Measurements from ENCODE around the gene GFOD2. TPM values are rescaled to one million over a fixed set of nuclear protein-coding genes. Genes with fewer than 3 reads are reported as not detected.

The GFOD2 gene
- total and polyA plus RNA-seq, 2 of the 13 experiments (the other 11 are each of a cell fraction or from before 2014, with no cell fraction given), result 11.1 to 17.2 TPM

- CTCF ChIA-PET (ENCODE audit: low intra/inter-chr PET ratio, low total read pairs), result interaction anchor here (3.0 to 4.2 kb wide), 2 partner anchors 119 to 145 kb away, joined by 20 to 118 read pairs; no protein-coding TSS in a partner anchor
- Histone ChIP-seq H4K20me1 (ENCODE audit: insufficient read depth, low read length) (no peaks in the 10 kb centered on the region), H3K4me1 (ENCODE audit: insufficient read depth, low read length) (peaks cover 38% of the 10 kb centered on the region), H3K36me3 (replicated peaks in 1 of 2; ENCODE audit: control insufficient read depth in 1 of 2, insufficient read depth in 2 of 2, low read length in 2 of 2) (peaks cover 0 to 3% of the 10 kb centered on the region in 2 experiments; a peak in 1 of 5 replicates), H3K79me2 (ENCODE audit: insufficient read depth, low read length) (no peaks in the 10 kb centered on the region), H3K9ac (ENCODE audit: insufficient read depth, low read depth, low read length) (peak overlapping the region; percentile 76), H3K4me2 (ENCODE audit: low read depth, low read length) (peak overlapping the region; percentile 98), H3K27me3 (ENCODE audit: control insufficient read depth in 1 of 2, insufficient read depth in 2 of 2, low read length in 2 of 2) (no peaks in the 10 kb centered on the region; a peak in 1 of 5 replicates), H3K27ac (ENCODE audit: extremely low read length, insufficient read depth, low read length) (peak overlapping the region; percentile 67), H3K9me3 (ENCODE audit: low read length) (no peaks in the 10 kb centered on the region), H2AFZ (ENCODE audit: low read length) (no peak overlapping the region), H3K4me3 (replicated peaks in 1 of 3; ENCODE audit: insufficient read depth in 1 of 3, low read depth in 2 of 3, low read length in 3 of 3) (peak overlapping the region; percentile 77 to 96 (median 88); a peak in 5 of 6 replicates)
- WGBS (ENCODE audit: low lambda C conversion rate), result 3% methylated on average over 31 of the region's 46 CpGs
- in situ Hi-C loops (cut with HindIII; ENCODE audit: extremely low pct_ligation_motif_present, low pct_unique_long_range_greater_than_20kb) (loop anchor here (5.0 to 10.0 kb wide), 2 partner anchors 141 to 269 kb away; partner anchors contain the start of genes CTRL, PSMB10, RANBP10 and TSNAXIP1), intact Hi-C loops (cut with micrococcal nuclease; ENCODE audit: unreplicated experiment) (no loop called here)
- no TSS peak for BruUV-seq (replicated peaks)
- ATAC-seq (peak; percentile 44), DNase-seq (ENCODE audit: low spot score) (peak; percentile 54), FAIRE-seq (no peak)
- POLR2A ChIA-PET, result interaction anchor here (1.4 to 3.8 kb wide), 9 partner anchors 15 to 185 kb away, joined by 4 to 28 read pairs (median 5); partner anchors contain the start of genes ATP6V0D1, CTCF, NUTF2 and RANBP10
- TF ChIP-seq ZNF572 (CRISPR knock-in tag; IDR thresholded peaks at IDR 0.05), result no peak
- TF ChIP-seq KLF15 (CRISPR knock-in tag; IDR thresholded peaks at IDR 0.05; ENCODE audit: borderline replicate concordance), result peak; percentile 73; the same call in 1 of the 2 replicates
- TF ChIP-seq MIER2 (CRISPR knock-in tag; IDR thresholded peaks at IDR 0.05), result peak; percentile 74; the same call in 1 of the 2 replicates
- TF ChIP-seq IRF1 (CRISPR knock-in tag; IDR thresholded peaks at IDR 0.05; ENCODE audit: low read depth), result no peak
- TF ChIP-seq ZUFSP (CRISPR knock-in tag; IDR thresholded peaks at IDR 0.05; ENCODE audit: borderline replicate concordance), result no peak
- TF ChIP-seq TEF (CRISPR knock-in tag; IDR thresholded peaks at IDR 0.05), result no peak
- TF ChIP-seq CENPT (CRISPR knock-in tag; IDR thresholded peaks at IDR 0.05; ENCODE audit: low read depth), result 0 out of 2 replicates have a peak, but pooled peaks have one; percentile 52
- 0 out of 2 replicates have a peak, but pooled peaks have one; percentile 43 for TF ChIP-seq MZF1 (CRISPR knock-in tag; IDR thresholded peaks at IDR 0.05; ENCODE audit: borderline replicate concordance)
- peak; percentile 73; the same call in 1 of the 2 replicates for TF ChIP-seq ZNF703 (CRISPR knock-in tag; IDR thresholded peaks at IDR 0.05; ENCODE audit: borderline replicate concordance)
- no peak for TF ChIP-seq JUND (CRISPR knock-in tag; IDR thresholded peaks at IDR 0.05)
- no peak for TF ChIP-seq ZNF18 (CRISPR knock-in tag; IDR thresholded peaks at IDR 0.05; ENCODE audit: insufficient replicate concordance)
- TF ChIP-seq ZNF205 (CRISPR knock-in tag; IDR thresholded peaks at IDR 0.05), result peak; percentile 51; the same call in 1 of the 2 replicates
- TF ChIP-seq HHEX (CRISPR knock-in tag; IDR thresholded peaks at IDR 0.05), result no peak
- TF ChIP-seq ZNF850 (CRISPR knock-in tag; conservative IDR thresholded peaks at IDR 0.05), result no peak
- no peak for TF ChIP-seq ZNF180 (CRISPR knock-in tag; IDR thresholded peaks at IDR 0.05; ENCODE audit: borderline replicate concordance, low read depth)
- peak; percentile 44; the same call in 1 of the 2 replicates for TF ChIP-seq HDAC2 (CRISPR knock-in tag; IDR thresholded peaks at IDR 0.05)
Observed at GRCh38 chr16:67666032-67666551, 53.0 kb downstream of the GFOD2 start.
